Muscle layer of duodenum (tissue), 2 donors: ENCODE data around the gene SURF6.

Source experiments
- H3K27ac ChIP-seq: one replicate; pipeline ENCODE4 v1.7.0; 2013; ENCODE audit warnings: mild to moderate bottlenecking, low read length
- H3K27me3 ChIP-seq: one replicate; pipeline ENCODE4 v1.7.0; 2013; ENCODE audit warnings: low read depth, mild to moderate bottlenecking, control low read depth, low read length
- H3K36me3 ChIP-seq, 2 donors: one replicate each; pipeline ENCODE4 v1.7.0; 2013; ENCODE audit warnings: low read length in 2 of 2, control low read depth in 1 of 2, mild to moderate bottlenecking in 1 of 2; ENCODE audit not compliant: insufficient read depth in 2 of 2, control insufficient read depth in 1 of 2
- H3K4me1 ChIP-seq, 2 donors: one replicate each; pipeline ENCODE4 v1.7.0; 2013; ENCODE audit warnings: low read length in 2 of 2, mild to moderate bottlenecking in 2 of 2, control low read depth in 1 of 2, moderate library complexity in 1 of 2; ENCODE audit not compliant: insufficient read depth in 2 of 2, control insufficient read depth in 1 of 2
- H3K4me3 ChIP-seq, 2 donors: one replicate each; pipeline ENCODE4 v1.7.0; 2013; ENCODE audit warnings: low read length in 2 of 2, low read depth in 1 of 2, mild to moderate bottlenecking in 1 of 2
- H3K9me3 ChIP-seq, 2 donors: one replicate each; pipeline ENCODE4 v1.7.0; 2013; ENCODE audit warnings: low read length in 2 of 2, control low read depth in 1 of 2, mild to moderate bottlenecking in 1 of 2; ENCODE audit not compliant: control insufficient read depth in 1 of 2
- donor health status: healthy.

Gene SURF6

DNA sequence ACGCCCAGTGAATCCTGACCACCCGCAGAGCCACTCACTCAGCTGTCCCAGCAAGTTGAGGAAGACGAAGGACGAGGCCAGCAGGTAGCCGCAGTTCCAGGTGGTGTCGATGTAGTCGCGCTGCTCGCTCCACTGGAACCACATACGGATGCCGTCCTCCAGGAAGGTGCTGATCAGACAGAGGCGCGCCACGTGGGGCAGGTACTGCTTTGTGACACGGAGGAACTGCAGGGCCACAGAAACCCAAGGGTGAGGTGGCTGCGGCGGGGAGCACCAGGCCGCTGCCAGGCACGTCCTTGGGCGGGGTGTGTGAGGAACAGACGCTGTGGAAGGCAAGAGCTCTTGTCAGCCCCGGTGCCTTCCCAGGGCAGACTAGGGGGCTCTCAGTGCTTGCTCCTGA lies 31.2 kb upstream of the SURF6 start:
- no peak overlapping the region for H3K27ac ChIP-seq
- no peaks in the 10 kb centered on the region for H3K27me3 ChIP-seq
- H3K9me3 ChIP-seq, result no peaks in the 10 kb centered on the region
- H3K36me3 ChIP-seq, result peaks cover 50 to 58% of the 10 kb centered on the region in 2 donors
- H3K4me3 ChIP-seq, result no peak overlapping the region
- H3K4me1 ChIP-seq, result peaks cover 12 to 40% of the 10 kb centered on the region in 2 donors

DNA sequence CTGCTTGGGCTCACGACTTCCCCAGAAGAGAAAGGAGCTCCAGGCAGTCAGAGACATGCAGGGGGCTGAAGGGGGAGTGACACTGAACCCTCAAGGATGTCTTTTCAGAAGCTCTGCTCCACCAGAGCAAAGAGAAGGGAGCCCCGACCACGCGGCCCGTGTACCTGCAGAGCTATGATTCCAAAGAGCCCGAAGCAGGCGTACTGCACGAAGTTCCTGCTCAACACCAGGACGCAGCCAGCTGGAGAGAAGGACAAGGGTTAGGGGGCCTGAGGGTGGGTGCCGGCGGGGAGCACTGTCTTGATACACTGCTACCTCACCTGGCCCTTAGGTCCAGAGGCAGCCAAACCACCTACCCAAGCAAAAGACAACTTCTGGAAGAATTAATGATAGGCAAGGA lies 30.4 kb upstream of the SURF6 start:
- Histone ChIP-seq H3K4me3 (no peak overlapping the region), H3K36me3 (peaks cover 58 to 65% of the 10 kb centered on the region in 2 donors), H3K27ac (no peak overlapping the region), H3K27me3 (no peaks in the 10 kb centered on the region), H3K9me3 (no peaks in the 10 kb centered on the region), H3K4me1 (peaks cover 9 to 32% of the 10 kb centered on the region in 2 donors)

DNA sequence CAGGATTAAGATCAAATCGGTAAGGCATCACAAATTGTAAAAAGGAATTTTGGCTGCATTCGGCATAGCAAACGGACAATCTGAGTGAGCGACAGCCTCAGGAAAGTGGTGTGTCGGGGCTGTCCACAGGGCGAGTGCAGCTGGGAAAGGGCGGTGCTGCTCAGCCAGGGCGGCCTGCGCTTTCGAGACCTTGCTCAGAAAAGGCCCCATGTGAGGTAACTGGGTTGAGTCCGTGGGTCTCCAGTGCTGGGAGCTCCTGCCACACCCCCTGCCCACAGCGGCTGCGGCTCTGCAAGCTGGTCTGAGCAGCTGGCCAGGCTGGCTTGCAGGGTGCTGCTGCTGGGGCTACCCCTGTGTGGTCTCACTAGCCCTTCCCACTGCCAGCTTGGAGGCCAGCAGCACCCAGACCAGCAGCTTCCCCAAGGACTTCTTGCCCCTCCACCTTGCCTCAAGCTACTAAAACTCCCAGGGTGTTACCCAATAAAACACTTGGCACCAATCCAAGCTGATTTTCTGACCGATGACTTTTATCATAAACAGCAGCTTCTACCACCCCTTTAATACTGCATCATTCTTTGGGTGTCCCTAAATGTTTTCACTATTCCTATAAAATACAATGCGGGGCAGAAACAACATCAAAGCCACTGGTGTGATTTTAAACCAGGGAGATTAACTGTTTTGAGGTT lies 26.5 kb upstream of the SURF6 start:
- Histone ChIP-seq H3K4me1 (peaks cover 4 to 12% of the 10 kb centered on the region in 2 donors), H3K36me3 (peaks cover 65 to 74% of the 10 kb centered on the region in 2 donors), H3K9me3 (no peaks in the 10 kb centered on the region), H3K4me3 (no peak overlapping the region), H3K27me3 (no peaks in the 10 kb centered on the region), H3K27ac (no peak overlapping the region)

DNA sequence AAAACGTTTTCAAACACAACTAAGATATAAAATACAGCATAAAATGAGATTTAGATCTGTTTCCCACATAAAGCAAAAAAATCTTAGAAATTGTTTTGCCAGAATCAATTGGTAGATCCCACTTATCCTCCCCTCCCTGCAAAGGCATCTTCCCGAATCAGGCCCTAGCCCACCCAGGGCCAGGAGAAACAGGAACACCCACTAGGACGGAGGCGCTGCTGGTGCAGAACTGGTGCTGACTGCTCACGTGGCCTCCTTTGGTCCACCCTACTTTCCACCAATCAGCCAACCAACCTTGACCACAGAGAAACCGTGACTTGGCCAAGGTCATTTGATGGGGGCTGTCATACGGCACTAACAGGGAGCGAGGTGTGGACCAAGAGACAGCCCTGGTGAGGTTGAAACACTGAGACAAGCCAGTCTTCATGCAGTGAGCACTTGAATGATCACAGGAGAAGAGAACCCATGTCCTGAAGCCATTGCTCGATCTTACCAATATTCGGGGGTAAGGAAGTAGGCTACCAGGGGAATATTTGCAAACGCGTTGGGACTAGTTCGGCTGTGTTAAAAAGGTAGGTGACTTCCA lies 25.6 kb upstream of the SURF6 start:
- Histone ChIP-seq H3K4me1 (peaks cover 9 to 21% of the 10 kb centered on the region in 2 donors), H3K27ac (no peak overlapping the region), H3K36me3 (peaks cover 60 to 64% of the 10 kb centered on the region in 2 donors), H3K4me3 (no peak overlapping the region), H3K27me3 (no peaks in the 10 kb centered on the region), H3K9me3 (no peaks in the 10 kb centered on the region)

DNA sequence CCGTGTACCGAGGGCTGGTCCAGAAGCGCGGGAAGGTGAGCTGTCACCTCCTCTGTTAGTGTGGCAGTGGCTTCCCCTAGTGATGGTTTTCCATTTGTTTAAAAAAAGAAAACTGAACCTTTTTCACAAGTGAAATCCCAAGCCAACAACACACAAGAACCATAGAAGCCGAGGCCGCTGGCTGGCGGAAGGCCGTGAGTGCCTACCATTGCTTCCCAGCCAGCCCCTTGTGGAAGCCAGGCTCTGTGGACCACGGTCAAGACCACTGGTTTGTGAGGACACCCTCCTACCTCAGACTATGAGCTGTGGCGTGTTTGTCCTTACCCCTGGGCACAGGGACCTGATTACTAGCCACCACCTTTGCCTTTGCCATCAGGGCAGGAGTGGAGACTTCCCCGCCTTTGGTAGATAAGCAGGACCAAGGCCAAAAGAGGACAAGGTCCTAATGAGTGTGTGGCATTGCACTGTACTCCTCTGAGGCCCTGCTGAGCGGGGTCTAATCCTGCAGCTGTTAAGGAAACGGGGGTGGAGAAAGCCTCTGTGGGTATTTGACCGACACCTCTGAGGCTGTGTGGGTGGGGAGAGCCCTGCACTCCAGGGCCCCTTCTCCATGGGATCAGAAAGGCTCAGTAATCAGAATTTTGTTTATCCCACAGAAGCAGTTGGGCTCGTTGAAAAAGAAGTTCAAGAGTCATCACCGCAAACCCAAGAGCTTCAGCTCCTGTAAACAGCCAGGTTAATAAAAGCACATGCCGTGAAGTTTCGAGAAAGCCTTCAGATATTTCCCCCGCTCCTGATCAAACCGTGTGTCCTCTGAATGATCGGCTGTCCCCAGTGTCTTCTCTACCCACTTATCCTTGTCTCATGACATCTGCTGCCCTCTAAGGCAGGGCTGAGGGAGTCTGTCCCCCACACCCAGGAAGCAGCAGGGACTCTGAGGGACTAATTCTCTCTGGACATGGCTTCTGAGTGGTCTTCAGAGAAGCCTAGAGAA lies 24.7 kb upstream of the SURF6 start:
- Histone ChIP-seq H3K4me3 (no peak overlapping the region), H3K27ac (no peak overlapping the region), H3K4me1 (peaks cover 9 to 24% of the 10 kb centered on the region in 2 donors), H3K27me3 (no peaks in the 10 kb centered on the region), H3K36me3 (peaks cover 51 to 55% of the 10 kb centered on the region in 2 donors), H3K9me3 (no peaks in the 10 kb centered on the region)

DNA sequence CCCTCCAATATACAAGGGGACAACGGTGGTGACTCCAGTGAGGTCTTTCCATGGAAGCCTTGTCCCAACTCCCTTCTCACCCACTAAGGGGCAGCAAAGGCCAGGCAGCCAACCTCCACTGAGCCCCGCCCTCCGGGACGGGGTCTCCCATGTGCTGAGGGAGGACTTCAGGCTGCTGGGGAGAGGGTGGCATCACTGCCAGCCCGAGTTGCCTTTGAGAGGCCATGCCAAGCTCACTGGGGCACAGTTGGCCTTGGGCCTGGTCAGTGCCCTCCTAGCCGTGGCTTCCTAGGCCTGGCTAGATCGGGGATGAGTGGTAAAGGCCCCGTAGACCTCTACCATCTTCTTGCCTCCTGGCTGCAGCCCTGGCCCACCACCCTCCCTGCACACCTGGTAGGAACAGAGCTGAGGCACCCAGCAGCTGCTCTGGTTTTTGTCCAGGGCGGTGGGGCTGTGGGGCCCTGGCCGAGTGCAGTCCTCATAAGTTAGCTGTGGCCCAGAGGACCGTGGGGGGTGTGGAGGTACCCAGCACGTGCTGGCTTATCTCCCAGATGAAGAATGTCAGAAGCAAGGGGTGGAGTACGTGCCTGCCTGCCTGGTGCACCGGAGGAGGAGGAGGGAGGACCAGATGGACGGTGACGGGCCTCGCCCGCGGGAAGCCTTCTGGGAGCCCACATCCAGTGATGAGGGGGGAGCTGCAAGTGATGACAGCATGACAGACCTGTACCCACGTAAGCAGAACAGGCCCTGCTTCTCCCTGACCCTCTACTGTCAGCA lies 23.6 kb upstream of the SURF6 start:
- H3K27ac ChIP-seq, result no peak overlapping the region
- H3K27me3 ChIP-seq, result no peaks in the 10 kb centered on the region
- peaks cover 40 to 44% of the 10 kb centered on the region in 2 donors for H3K36me3 ChIP-seq
- no peaks in the 10 kb centered on the region for H3K9me3 ChIP-seq
- peaks cover 12 to 35% of the 10 kb centered on the region in 2 donors for H3K4me1 ChIP-seq
- no peak overlapping the region for H3K4me3 ChIP-seq

DNA sequence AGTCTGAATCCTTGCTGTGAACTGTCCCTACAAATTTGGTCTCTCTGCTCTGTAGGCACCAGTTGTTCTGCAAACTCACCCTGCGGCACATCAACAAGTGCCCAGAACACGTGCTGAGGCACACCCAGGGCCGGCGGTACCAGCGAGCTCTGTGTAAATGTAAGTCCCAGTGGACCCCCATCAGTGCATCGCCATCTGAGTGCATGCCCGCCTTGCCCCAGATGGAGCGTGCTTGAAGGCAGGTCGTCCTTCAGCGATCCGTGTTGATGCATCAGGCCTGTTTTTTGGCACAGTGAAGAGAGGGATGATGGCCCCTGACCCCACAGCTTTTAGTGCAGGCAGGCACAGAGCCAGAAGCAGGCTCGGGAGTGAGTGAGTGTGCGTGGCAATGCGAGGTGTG lies 21.7 kb upstream of the SURF6 start:
- H3K9me3 ChIP-seq, result no peaks in the 10 kb centered on the region
- H3K4me1 ChIP-seq, result peaks cover 12 to 38% of the 10 kb centered on the region in 2 donors
- peaks cover 29 to 40% of the 10 kb centered on the region in 2 donors for H3K36me3 ChIP-seq
- no peak overlapping the region for H3K27ac ChIP-seq
- no peaks in the 10 kb centered on the region for H3K27me3 ChIP-seq
- peak overlapping the region in 1 of 2 donors; percentile 82 for H3K4me3 ChIP-seq

DNA sequence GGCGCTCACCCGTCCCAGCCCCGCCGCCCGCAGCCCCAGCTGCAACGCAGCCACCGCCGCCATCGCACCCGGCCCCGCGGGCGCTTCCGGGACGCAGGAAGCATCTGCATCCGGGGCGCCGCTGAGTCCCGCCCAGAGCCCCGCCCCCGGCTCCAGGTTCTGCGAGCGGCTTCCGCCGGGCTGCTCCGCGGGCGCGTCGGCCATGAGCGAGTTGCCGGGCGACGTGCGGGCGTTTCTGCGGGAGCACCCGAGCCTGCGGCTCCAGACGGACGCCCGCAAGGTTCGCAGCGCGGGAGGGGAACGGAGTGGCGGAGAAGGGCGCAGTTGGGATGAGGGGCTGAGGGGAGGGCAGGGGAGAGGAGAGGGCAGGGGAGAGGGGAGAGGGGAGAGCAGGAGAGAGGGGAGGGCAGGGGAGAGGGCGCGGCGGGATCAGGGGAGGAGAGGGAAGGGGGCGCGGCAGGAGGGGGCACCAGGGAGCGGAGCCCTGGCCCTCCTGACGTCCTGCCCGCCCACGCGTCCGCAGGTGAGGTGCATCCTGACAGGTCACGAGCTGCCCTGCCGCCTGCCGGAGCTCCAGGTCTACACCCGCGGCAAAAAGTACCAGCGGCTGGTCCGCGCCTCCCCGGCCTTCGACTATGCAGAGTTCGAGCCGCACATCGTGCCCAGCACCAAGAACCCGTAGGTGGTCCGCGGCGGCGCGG lies 20.6 kb upstream of the SURF6 start, which contains the start of the genes SURF1 and SURF2:
Gene SURF1, minus strand, starts transcription at position 97 of the 701 bp plus-strand sequence. Its CDS starts 34 bp downstream, at position 63.
Gene SURF2, plus strand, starts transcription at position 160 of the 701 bp plus-strand sequence. Its CDS starts 43 bp downstream, at position 203.
- Histone ChIP-seq H3K27me3 (no peaks in the 10 kb centered on the region), H3K27ac (peak within 1 kb of the TSS; percentile 1), H3K4me3 (peak within 1 kb of the TSS; percentile 60 to 82), H3K9me3 (no peaks in the 10 kb centered on the region), H3K4me1 (peaks cover 12 to 38% of the 10 kb centered on the region in 2 donors), H3K36me3 (peaks cover 30 to 41% of the 10 kb centered on the region in 2 donors)

DNA sequence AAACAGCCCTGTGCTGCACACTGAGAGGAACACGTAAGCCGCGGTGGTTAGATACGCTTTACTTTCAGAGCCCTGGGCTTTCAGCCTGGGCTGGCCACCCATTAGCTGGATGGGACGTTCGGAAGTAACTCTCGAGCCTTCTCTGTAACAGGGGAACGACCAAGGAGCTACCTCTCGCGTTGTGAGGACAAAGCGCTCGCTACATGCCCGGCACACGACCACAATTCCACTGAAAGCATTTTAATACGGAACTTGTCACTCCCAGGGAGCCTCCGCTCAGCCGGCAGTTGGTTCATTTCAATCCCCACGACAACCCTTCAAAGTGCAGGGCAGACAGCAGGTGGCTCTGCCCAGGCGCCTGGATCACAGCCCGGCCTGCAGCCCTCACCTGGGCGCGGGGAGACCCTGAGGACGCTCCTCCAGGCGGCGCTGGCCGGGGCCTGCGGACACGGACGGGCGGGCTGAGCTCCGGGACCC lies 19.9 kb upstream of the SURF6 start:
- peak overlapping the region; percentile 1 for H3K27ac ChIP-seq
- H3K4me3 ChIP-seq, result peak overlapping the region; percentile 60 to 82
- H3K4me1 ChIP-seq, result peaks cover 12 to 38% of the 10 kb centered on the region in 2 donors
- peaks cover 30 to 40% of the 10 kb centered on the region in 2 donors for H3K36me3 ChIP-seq
- H3K9me3 ChIP-seq, result no peaks in the 10 kb centered on the region
- no peaks in the 10 kb centered on the region for H3K27me3 ChIP-seq

DNA sequence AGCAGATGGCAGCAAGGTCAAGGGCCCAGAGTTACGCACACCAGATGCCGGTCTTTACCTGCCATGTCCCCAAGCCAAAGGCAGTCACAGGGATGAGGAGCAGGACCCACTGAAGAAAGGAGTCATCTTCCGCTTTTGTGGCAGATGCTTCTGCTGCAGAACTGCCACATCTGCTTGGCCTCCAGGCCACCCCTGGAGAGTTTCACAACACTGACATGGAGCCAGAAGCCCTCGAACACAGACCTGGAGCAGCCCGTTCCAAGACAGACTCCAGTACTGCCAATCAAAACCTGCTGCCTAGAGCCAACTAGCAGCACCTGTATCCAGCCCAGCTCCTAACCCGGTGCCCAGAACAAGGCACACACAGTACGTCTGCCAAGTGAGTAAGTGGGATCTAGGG lies 18.8 kb upstream of the SURF6 start:
- peaks cover 32 to 48% of the 10 kb centered on the region in 2 donors for H3K36me3 ChIP-seq
- H3K4me1 ChIP-seq, result peaks cover 12 to 39% of the 10 kb centered on the region in 2 donors
- no peaks in the 10 kb centered on the region for H3K27me3 ChIP-seq
- H3K4me3 ChIP-seq, result no peak overlapping the region
- H3K9me3 ChIP-seq, result no peaks in the 10 kb centered on the region
- H3K27ac ChIP-seq, result no peak overlapping the region
